Kidney glomerular epithelial cell (primary cell): ENCODE results near the gene AACS.
"Not testable (repeated sequence)": the region's sequence is repeated elsewhere in the genome, so short reads cannot be mapped to it uniquely, and the experiment has no call there.

ENCODE experiments used
- DNase-seq: peaks from one replicate; lab custom pipeline; 2025; lab: John Stamatoyannopoulos, UW

AACS gene

DNA sequence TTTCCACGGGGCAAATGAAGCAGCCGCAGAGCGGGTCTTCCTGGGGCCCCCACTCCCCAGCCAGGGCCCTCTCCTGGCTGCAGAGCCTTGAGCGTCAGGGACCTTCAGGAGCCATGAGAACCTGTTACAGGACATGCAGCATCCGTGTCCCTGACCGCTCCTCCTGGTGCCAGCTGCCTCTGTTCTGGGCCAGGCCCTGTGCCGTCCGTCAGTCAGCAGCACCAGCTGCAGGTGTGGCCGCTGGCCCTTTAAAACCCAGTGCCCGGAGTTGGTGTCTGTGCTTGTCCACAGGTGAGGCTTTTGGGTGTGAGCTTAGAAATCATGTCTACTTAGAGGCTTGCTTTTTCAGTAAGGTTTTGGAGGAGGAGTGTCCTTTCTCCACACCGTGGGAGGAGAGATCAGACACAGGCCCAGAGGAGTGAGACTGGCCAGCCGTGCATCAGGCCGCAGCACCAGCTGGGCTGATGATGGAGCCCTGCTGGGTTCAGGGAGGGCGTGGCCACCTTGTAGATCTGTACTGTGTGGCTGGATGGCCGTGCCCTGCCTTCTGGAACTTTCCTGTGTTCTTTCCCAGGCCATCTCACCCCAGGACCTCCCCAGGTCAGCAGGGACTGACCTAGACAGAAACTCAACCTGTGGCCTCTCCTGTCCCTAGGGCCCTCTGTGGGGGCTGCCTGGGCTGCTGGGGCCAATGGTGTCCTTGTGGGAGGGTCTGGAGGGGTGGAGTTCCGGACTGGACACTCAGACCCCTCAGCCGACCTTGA is 27.1 kb downstream of the AACS start:
- DNase-seq: no peak

DNA sequence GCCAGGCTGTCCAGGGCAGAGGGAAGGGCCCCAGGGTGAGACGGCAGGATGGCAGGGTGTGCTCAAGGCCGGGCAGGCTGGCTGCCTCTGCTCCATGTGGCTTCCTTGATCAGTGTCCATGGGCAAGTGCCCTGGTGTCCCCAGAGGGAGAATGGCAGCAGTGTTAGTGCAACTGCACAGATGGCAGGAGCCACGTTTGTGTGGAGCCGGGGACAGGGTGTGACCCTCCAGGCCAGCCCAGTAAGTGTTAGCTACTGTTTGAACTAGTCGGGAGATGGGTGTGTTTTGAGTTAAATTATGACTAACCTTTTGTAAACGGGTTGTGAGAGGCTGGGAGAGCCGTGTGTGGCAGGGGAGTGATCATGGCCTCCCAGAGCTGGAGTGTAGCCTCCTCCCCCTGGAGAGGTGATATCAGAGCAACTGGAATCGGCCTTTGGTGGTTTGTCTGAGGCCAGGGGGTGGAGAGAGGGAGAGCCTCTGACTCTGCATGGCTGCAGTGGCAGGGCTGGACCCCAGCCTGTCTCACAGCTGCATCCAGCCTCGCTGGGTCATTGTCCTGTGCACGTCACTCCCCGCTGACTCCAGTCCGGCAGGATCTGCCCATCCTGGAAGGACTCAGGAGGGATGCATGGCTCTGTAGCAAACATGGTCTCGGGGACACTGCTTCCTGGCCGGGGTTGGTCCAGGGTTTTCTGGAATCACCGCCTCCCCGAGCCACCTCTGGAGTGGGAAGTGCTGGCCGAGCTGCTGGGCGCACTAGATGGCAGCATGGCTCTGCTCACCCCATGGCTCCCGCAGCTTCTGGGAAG is 27.8 kb downstream of the AACS start:
- peak; percentile 35 for DNase-seq

DNA sequence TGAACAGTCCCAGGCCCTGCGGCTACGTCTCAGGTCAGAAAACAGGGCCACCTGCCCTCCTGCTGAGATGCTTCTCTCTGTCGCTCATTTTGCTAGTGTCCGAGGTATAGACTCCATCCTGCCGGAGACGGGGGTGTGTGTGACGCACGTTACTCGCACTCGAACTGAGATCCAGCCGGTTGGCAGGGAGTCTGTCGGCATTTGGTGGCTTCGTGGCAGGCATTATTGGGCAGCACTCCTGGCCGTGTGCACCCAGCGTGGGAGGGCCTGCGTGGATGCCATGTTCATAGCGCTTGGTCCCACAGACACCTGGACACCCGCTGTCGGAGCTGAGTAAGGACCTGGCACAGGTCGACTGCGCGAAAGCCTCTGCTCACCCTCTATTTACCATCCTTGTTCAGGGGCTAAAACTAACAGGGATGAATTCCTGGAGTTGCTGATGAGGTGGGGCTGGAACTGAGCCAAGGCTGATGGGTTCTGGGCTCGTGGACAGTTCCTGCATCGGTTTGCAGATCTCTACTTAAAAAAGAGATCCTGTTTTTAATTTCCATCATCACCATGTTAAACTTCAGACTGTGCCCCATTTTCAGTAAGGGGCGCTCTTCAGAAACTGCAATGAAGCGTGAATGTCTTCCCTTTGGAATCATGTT is 28.6 kb downstream of the AACS start:
- DNase-seq: no peak

DNA sequence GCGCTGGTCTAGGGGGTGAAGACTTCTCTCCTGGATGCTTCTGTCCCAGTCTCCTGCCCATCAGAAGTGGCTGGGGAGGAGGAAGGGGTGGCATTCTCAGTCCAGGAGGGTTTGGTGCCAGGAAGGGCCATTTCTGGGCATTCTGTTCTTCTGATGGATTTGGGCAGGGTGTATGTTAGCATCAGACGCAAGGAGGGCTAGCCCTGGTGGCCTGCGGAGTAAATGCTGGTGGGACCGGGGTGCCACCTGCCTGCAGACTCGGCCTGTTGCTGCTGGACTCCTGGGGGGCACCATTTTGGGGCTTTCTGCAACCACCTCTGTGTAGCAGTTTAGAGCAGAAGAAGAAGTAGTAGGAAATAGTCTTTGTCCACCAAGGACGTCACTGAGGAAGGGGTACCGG is 31.7 kb downstream of the AACS start:
- DNase-seq: no peak

DNA sequence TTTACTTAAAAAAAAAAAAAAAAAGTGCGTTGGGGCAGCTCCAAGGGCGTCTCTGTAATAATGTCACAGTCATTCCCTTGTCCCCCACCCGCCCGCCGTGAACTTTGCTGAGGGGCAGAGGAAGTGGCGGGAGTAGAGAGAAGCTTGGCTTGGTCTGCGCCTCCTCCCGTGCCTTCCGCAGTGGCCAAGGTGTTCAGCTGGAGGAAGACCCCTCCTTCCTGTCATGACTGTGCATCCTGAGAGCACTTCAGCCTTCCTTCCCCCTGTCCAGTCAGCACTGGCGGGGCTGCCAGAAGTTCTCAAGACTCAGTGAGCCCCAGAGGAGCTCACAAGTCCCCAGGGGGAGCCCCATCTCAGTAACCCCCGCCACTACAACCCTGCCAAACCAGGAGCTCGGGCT is 32.2 kb downstream of the AACS start:
- no peak for DNase-seq

DNA sequence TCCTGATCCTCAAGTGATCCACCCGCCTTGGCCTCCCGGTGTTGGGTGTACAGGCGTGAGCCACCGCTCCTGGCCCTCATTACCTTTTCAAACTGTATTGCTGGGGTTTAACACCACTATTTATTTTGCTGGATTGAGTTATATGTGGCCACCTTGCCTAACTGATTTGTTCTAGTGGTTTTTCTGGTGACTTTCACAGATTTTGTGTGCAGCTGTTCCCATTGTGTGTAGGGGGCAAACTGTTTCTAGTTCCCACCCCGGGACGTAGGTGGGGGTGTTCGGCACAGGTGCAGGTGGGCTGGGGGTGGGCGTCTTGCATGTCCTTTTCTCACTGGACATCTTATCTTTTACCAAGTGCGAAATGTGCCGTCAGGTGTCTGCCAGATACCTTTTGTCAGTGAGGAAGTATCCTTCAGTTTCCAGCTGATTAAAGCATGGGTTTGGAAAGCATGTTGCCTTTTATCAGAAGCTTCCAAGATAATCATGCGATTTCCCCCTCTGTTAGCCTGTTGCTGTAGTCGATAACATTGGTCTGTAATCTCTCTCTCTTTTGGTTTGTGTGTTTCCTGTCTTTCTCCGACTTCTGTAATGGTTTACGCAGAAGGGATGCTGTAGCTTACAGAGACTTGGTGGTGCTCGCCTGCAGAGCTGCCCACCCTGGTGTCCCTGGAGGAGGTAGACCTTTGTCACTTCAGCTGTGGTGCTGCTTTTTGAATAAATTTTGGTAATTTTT is 33.6 kb downstream of the AACS start:
- DNase-seq: no peak

DNA sequence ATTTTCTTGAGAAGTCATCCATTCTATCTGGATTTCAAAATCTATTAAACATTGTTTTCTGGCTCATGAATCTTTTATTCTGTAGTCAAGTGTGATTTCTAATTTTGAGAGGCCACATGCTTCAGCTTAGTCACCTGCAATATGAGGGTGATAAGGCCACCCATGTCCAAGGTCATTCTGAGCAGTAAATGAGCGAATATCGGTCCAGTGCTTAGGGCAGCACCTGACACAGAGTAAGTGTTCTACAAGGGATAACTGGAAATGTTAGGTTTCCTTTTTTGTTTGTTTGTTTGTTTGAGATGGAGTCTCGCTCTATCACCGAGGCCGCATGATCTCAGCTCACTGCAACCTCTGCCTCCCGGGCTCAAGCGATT is 34.2 kb downstream of the AACS start:
- no peak for DNase-seq

DNA sequence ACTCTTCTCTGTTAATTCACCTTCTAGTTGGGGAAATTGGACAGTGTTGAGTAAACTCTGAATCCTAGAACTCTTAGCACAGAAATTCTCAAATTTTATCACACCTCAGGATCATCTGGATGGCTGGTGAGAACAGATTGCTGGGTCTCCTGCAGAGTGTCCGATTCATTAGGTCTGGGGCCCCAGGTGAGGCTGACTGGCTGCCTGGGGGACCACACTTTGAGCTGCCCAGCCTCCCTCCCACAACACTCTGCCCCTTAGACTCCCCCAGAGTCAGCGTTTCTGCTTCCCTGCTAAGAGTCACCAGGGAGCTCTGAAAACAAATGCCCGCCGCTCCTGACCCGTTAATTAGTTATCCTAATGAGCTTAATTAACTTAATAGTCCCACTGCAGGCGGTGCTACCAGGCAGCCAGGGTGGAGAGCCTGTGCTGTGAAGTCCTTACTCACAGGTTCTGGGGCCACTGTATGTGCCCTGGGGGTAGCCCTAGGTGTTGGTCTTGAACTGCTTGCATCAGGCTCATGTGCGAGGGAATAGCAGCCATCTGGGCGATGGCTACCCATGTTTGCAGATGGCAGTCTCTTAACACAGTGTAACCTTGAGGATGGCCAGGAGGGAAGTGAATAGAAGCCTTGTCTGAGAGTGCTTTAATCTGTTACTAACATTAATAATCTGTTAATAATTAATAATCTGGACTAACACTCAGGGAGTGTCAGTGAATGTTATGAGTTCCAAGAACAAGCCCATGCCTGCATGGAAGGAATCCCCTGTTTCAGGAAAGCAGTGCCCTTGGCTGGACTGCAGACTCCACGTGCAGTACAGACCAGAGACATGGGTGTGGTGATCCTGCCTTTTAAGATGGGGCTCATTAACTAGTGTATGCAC is 35.6 kb downstream of the AACS start:
- DNase-seq: peak; percentile 36

DNA sequence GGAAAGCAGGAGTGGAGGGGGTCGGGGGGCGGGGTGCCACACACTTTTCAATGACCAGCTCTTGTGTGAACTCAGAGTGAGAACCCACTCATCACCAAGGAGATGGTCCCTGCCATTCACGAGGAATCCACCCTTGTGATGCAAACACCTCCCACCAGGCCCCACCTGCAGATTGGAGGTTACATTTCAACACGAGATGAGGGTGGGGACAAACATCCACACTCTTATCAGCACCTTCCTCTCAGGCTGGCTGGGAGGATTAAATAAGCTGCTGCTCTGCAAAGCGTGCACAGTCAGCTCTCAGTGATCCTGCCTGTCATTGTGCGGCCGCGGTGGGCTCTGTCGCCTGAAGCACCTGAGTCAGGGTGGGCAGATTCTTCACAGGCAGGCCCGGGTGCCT is 39.7 kb downstream of the AACS start:
- DNase-seq: no peak

DNA sequence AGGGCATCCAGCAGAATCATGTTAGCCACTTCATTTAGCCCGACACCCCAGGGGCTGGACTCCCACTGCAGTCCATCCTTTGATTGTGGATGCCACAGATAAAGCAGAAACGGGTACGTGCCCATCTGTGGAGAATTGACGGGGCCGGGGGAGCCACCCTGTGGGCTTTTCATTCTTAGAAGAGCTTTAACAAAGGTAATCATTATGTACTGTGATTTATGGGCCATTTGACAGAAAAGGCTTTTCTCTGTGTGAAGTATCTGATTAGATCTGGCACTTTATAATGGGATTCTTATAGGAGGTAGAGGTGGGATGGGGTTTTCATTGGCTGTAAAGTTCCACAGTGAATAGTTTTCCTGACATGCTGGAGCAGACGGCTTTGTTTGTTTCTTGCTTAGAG is 40.4 kb downstream of the AACS start:
- DNase-seq: no peak

DNA sequence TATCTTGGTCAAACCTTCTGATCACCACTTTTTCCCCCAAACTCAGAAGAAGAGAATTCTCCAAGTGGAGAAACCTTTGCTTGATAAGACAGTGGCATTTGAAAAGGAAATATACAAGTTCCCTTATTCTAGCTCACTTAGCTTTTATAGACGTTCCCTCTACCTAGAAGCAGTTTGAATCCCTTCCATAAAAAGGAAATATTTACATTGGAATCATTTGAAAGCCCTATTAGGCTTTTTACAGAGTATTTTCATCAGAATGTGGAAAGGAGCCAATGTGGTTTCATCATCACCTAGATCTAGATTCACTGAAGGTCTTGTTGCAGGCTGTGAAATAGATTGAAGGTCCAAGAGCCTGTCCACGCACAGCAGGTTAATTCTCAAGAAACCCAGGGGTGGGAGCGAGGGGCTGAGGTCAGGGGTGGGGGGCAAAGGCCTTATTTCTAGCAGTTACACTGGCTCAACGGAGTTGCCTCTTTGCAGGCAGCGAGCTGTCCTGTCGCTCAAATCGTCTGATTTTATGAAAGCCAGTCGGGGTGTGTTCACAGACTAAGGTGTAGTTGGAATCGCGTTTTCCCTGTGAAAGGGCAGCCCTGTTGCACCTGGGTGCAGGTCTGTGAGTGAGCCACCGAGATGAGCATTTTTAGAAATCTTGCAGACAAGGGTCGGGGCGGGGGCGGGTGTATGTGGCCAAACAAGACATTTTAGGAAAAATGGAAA is 45.6 kb downstream of the AACS start:
- DNase-seq: no peak

DNA sequence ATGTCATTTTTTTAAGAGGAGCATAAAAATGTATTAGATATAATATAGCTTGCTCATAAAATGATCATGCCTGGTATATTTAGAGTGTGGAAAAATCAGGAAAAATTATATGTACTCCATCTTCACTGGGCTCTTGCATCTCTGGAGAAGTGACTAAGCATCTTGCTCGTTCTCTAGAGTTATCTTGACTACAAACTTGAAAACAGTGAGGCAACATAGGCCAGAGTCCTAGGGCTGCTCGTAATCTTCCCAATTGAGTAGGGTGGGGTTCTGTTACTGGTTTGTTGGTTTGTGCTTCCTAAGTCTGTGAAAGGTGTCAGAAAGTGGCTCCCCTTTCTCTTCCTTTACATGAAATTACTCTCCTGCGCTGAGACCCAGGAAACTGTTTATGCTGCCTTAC is 46.2 kb downstream of the AACS start:
- DNase-seq: no peak

DNA sequence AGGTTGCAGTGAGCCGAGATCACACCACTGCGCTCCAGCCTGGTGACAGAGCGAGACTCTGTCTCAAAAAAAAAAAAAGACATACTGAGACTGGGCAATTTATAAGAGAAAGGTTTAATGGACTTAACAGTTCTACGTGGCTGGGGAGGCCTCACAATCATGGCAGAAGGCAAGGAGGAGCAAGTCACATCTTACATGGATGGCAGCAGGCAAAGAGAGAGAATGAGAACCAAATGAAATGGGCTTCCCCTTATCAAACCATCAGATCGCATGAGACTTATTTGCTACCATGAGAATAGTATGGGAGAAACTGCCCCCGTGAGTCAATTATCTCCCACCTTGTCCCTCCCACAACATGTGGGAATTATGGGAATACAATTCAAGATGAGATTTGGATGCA is 47.4 kb downstream of the AACS start:
- DNase-seq: not testable (repeated sequence)

DNA sequence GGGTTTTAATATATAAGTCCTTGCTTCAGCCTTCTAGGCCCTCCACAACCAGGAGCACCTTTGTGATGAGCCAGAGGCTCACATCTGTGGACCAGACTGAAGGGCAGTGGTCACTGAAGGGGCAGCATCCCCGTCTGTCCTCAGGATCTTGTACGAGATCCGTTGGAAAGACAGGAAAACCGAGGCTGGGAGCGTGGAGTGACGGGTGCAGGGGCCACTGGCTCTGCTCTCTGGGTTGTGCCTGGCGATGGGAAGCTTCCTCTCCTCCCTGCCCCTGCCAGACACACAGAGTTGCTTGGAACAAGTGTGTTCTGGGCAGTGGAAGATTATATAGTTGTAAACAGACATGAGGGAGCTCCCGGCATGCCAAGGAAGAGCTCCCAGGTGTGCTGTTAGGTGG is 48.0 kb downstream of the AACS start:
- DNase-seq: no peak

DNA sequence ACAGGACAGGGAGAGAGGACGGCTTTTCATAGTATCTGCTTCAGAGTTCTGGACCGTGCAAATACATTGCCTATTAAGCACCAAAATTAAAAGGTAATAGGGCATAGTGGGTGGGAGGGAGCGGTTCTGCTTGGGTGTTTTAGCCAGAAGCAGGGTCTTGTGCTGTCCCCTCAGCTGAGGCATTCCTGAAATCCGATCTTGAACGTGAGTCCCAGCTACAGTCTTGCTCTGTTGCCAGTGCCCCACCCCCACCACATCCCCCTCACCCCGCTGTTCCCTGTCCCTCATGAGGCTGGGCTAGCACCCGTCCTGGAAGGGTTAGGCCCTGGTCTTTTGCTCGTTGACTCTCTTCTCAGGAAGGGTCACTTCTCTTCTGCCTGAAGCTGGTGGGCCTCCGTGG is 48.6 kb downstream of the AACS start:
- no peak for DNase-seq

DNA sequence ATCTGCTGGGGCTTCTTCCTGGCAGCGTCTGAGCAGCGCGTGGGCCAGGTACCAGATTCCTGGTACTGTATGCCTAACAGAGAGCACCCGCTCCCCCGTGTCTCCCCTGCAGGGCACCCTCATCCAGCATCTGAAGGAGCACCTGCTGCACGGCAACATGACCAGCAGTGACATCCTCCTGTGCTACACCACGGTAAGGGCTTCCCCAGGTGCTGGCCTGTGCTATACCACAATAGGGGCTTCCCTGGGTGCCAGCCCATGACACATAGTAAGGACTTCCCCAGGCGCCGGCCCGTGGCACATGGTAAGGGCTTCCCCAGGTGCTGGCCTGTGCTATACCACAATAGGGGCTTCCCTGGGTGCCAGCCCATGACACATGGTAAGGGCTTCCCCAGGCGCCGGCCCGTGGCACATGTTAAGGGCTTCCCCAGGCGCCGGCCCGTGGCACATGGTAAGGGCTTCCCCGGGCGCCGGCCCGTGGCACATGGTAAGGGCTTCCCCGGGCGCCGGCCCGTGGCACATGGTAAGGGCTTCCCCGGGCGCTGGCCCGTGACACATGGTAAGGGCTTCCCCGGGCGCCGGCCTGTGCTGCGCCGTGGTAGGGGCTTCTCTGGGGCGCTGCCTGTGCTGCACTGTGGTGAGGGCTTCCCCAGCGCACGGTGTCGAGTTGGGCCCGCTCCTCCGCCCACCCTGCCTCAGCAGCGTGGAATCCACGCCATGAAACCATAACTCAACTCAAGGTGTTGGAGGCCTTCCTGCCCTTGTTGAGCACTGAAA is 49.3 kb downstream of the AACS start:
- no peak for DNase-seq

DNA sequence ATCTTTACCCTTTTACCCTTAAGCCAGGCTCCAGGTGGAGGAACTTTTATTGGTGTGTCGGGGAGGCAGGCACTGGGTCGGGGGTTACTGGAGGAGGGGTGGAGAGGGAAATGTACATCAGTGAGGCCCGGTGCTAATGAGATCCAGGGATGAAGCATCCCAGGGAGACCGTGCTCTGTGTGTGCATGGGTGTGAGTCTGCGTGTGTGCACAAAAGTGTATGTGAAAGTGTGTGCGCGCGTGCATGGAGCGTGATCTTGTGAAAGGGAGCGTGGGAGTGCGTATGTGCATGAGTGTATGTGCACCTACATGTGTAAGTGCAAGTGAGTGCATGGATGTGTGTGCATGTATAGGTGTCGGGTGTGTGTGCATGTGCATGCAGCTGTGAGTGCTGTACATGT is 55.3 kb downstream of the AACS start:
- DNase-seq: no peak

DNA sequence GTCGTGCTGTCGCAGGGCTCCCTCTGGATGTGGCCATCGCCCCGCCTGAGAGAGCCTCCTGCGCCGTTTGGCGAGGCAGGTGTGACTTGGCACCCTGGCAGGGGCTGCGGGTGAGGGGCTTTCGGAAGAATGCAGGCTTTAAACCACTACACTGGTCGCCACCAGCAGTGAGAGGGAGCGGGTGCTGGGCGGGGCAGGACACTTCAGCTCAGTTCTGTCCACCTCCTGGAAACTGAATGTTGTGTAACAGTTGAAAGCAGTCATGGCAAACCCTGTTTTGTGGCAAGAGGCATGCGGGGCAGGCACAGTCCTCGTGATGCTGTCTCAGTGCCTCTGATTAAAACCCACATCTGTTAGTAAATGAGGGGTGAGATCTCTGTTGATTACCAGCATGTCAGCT is 55.9 kb downstream of the AACS start:
- no peak for DNase-seq

DNA sequence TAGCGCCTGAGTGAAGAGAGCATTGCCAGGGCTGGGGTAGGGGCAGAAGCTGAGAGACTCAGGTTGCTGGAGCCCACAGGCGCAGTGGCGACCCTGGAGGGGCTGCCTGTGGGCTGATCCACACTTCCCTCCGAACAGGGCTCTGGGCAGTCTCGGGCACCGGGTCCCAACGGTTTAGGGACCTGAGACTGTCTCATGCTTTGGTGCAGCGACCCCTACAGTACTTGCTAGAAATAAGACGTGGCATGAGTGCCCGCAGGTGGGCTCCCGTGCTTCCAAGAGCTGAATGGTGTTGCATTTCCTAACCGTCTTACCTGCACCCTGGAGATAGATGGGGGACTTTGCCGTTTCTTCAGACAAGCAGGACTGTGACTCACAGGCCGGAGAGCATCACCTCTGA is 57.4 kb downstream of the AACS start:
- no peak for DNase-seq
